ENCODE data around the gene ZBTB44.

GRCh38 chr11:130211144-130211543, 103.6 kb downstream of the ZBTB44 start:
- TF ChIP-seq POLR2A (IDR thresholded peaks at IDR 0.05) (no peak), EP300 (IDR thresholded peaks at IDR 0.05) (no peak)
